Measurements from ENCODE around the gene GPA33.

The GPA33 gene

GRCh38 chr1:167068761-167069160 lies 21.4 kb downstream of the GPA33 start (continued):
- no peak for TF ChIP-seq REST (tag by site-specific recombination; IDR thresholded peaks at IDR 0.05)

GRCh38 chr1:167067904-167068303 lies 22.3 kb downstream of the GPA33 start:
- POLR2A ChIA-PET, result no interaction called here
- no peaks in the 10 kb centered on the region for H3K9me3 ChIP-seq (ENCODE audit: control insufficient read depth, insufficient read depth, low read depth, low read length)
- H3K4me1 ChIP-seq (ENCODE audit: control insufficient read depth, insufficient read depth, low read length), result no peaks in the 10 kb centered on the region
- no peak overlapping the region for H3K4me3 ChIP-seq (ENCODE audit: low read depth, low read length)
- H3K27ac ChIP-seq (ENCODE audit: extremely low read depth, low read depth, low read length), result no peak overlapping the region
- TF ChIP-seq ZNF16 (tag by site-specific recombination; IDR thresholded peaks at IDR 0.05; ENCODE audit: low read depth) (no peak), ZBTB11 (tag by site-specific recombination; conservative IDR thresholded peaks at IDR 0.05; ENCODE audit: low read depth) (no peak), SETDB1 (IDR thresholded peaks at IDR 0.05; ENCODE audit: insufficient read length, low read length) (no peak), ZSCAN30 (tag by site-specific recombination; IDR thresholded peaks at IDR 0.05) (no peak), ZNF658 (tag by site-specific recombination; IDR thresholded peaks at IDR 0.05) (no peak), TSHZ1 (tag by site-specific recombination; IDR thresholded peaks at IDR 0.05; ENCODE audit: borderline replicate concordance) (no peak), ZNF580 (tag by site-specific recombination; IDR thresholded peaks at IDR 0.05) (no peak), ZNF362 (tag by site-specific recombination; IDR thresholded peaks at IDR 0.05) (no peak), FEZF1 (tag by site-specific recombination; IDR thresholded peaks at IDR 0.05) (no peak), PRDM6 (tag by site-specific recombination; IDR thresholded peaks at IDR 0.05) (no peak), GLIS1 (tag by site-specific recombination; IDR thresholded peaks at IDR 0.05) (no peak), ZNF416 (tag by site-specific recombination; IDR thresholded peaks at IDR 0.05) (no peak), ZNF350 (tag by site-specific recombination; IDR thresholded peaks at IDR 0.05) (no peak), ZNF792 (tag by site-specific recombination; IDR thresholded peaks at IDR 0.05) (no peak), KLF17 (tag by site-specific recombination; IDR thresholded peaks at IDR 0.05) (no peak), ZSCAN16 (tag by site-specific recombination; IDR thresholded peaks at IDR 0.05) (no peak), ZNF146 (tag by site-specific recombination; IDR thresholded peaks at IDR 0.05) (no peak), ZNF654 (tag by site-specific recombination; IDR thresholded peaks at IDR 0.05; ENCODE audit: low read depth) (no peak), ZNF10 (tag by site-specific recombination; IDR thresholded peaks at IDR 0.05) (no peak)
- no peaks in the 10 kb centered on the region for H3K36me3 ChIP-seq (ENCODE audit: control insufficient read depth in 2 of 2, insufficient read depth in 1 of 2, low read length in 2 of 2)
- CTCF ChIA-PET, result interaction anchor here (0.7 kb wide), 1 partner anchor 9 kb away, joined by 3 read pairs; no protein-coding TSS in a partner anchor
